Epidermal melanocyte (primary cell): ENCODE results near the gene MUC5B.

ENCODE experiments used
- DNase-seq: peaks from one replicate; pipeline ENCODE4 v3.0.0; 2011; ENCODE audit warnings: low spot score; ENCODE audit not compliant: insufficient read length

Gene MUC5B

GRCh38 chr11:1219834-1220815, 2.7 kb upstream of the MUC5B start:
- DNase-seq = no peak

- no peak for DNase-seq
Observed at GRCh38 chr11:1220941-1221721, 1.7 kb upstream of the MUC5B start.

GRCh38 chr11:1221848-1222311, 986 bp upstream of the MUC5B start:
- DNase-seq = no peak

GRCh38 chr11:1223346-1224110, 662 bp downstream of the MUC5B start:
- DNase-seq = no peak

GRCh38 chr11:1224111-1224490, 1.2 kb downstream of the MUC5B start:
- no peak for DNase-seq

- peak; percentile 91 for DNase-seq
Observed at GRCh38 chr11:1224491-1225385, 1.9 kb downstream of the MUC5B start.

- no peak for DNase-seq
Observed at GRCh38 chr11:1225386-1226225, 2.7 kb downstream of the MUC5B start.

GRCh38 chr11:1226226-1226985, 3.5 kb downstream of the MUC5B start:
- no peak for DNase-seq

GRCh38 chr11:1226986-1227550, 4.2 kb downstream of the MUC5B start:
- peak; percentile 47 for DNase-seq

GRCh38 chr11:1227551-1228100, 4.8 kb downstream of the MUC5B start:
- no peak for DNase-seq

GRCh38 chr11:1228101-1228821, 5.4 kb downstream of the MUC5B start:
- no peak for DNase-seq

GRCh38 chr11:1228921-1229451, 6.1 kb downstream of the MUC5B start:
- DNase-seq = no peak

GRCh38 chr11:1229471-1230120, 6.7 kb downstream of the MUC5B start:
- DNase-seq = no peak

GRCh38 chr11:1230121-1230455, 7.2 kb downstream of the MUC5B start:
- no peak for DNase-seq

- no peak for DNase-seq
Observed at GRCh38 chr11:1230456-1231395, 7.9 kb downstream of the MUC5B start.
